GM21576 (cell line): ENCODE data around the gene MCTP1.
"Not testable (repeated sequence)": the region's sequence is repeated elsewhere in the genome, so short reads cannot be mapped to it uniquely, and the experiment has no call there.

Experiments
- ATAC-seq: cut with Tn5 transposase; IDR thresholded peaks from one replicate; pipeline ENCODE4 v1.9.1; 2021; ENCODE audit warnings: mild to moderate bottlenecking, moderate library complexity; ENCODE audit not compliant: unreplicated experiment

MCTP1 gene

DNA sequence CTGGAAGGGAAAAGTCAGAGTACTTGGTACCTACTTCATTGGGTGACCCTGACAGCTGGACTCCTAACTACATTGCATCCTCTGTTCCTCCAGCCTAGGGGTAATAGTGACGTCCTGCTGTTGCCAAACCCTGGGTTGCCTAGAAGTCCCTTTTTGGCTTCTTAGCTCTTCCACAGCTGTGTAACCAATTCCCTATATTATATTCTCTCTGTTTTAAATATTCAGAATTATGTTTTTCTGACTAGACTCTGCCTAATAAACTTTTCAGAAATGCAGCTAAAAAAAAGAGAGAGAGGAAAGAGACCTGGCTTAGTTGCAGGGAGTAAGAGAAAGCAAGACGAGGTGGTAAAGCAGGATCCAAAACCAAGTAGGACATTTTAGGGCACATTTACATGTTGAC, 28.4 kb downstream of the MCTP1 start:
- no peak for ATAC-seq

DNA sequence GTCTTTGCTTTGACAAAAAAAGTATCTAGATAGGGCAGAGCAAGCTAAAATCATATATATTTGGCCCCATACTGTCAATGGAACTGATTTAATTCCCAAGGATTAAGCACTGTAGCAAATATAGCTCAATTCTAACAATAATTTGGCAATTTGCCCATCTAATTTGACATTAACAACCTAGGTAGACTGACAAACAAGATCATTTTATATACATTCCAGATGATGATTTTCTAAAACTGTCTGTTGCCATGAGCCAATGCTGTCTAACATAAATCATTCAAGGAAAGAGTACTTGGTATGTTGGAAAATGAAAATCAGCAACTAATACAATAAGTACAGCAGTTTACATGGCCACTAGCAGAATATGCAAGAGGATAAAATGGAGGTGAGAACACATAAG, 32.1 kb downstream of the MCTP1 start:
- ATAC-seq: no peak

DNA sequence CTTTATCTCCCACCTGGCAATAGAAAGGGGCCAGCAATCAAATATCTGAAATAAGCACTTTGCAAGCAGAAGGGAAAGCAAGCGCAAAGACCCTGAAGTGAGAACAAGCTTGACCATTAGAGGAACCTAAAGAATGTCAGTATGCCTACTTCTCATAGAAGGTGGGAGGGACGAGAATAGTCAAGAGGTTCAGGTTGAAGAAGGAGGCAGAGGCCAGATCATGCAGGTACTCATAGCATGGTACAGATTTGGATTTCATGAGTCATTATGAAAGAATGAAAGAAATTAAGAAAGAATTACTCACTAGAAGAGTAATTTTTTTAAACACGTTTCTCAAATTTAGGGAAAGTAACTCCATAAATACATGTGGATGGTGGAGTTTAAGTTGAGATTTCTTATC, 33.7 kb downstream of the MCTP1 start:
- no peak for ATAC-seq

- no peak for ATAC-seq
Observed at GRCh38 chr5:95244479-95244878, 40.4 kb downstream of the MCTP1 start.

DNA sequence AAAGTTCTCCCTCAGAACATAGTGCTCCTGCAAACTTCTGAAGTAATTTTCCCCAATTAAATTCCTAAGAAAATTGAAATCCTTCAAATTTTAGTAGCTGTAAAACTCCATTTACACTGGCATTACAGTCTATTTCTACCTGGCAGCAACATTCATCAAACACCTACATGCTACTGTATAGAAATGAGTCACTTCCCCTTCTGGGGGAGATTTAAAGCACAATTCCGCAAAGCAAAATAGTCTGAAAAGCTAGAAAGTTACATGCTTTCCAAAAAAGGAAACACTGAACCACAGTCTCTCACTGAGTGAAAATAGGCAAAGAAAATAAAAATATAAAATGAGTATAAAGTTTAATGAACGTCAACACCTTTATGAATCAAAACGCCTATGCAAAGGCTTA, 43.3 kb downstream of the MCTP1 start:
- peak; percentile 99 for ATAC-seq

GRCh38 chr5:95241161-95241560, 43.7 kb downstream of the MCTP1 start:
- ATAC-seq: no peak

DNA sequence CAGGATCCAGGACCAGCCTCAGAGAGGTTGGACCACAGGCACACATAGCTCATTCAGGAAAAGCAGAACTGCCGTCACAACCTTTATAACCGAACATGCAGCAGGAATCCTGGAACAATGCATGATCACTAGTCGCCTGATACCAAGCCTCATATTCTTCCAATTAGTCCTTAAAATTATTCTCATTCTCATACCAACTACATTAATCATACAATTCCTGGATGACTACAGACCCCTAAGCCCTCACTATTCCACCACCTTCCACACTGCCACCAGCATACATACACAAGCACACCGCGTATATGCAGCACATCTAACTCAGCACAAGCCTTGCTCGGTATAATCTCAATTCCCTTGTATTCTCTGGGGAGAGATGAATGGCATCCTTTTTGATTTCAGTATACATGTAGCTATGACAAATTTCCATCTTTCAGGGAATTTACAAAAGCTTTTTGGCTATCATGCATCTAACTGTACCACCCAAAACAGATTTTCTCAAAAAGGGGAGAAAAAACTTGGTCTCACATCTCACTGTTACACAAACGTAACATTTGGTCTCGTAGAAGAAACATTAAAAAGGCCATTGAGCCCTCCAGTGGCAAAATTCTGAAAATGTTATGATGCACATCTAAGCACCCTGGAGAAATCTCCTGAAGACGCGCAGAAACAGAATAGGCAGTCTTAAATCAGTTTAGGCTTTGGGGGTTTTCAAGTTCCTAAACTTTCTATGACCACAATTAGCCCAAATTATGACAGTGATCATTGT, 46.2 kb downstream of the MCTP1 start:
- ATAC-seq: no peak

DNA sequence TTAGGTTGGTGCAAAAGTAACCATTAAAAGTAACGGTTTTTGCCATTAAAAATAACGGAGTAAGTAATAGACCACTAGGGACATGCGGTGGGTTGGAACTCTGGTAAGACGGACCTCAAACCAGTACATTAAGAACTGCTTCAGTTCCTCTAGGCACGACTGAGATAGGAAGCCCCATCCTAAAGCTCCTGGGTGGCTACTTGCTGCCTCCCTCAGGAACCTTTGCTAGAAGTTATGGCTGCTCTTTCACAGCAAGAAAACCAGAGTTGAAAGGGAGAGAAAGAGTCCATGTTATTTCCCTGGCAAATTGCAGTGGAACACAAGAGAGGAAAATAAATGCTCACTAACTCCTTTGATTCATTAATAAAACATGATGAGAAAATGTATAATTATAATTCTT, 47.6 kb downstream of the MCTP1 start:
- ATAC-seq: no peak

DNA sequence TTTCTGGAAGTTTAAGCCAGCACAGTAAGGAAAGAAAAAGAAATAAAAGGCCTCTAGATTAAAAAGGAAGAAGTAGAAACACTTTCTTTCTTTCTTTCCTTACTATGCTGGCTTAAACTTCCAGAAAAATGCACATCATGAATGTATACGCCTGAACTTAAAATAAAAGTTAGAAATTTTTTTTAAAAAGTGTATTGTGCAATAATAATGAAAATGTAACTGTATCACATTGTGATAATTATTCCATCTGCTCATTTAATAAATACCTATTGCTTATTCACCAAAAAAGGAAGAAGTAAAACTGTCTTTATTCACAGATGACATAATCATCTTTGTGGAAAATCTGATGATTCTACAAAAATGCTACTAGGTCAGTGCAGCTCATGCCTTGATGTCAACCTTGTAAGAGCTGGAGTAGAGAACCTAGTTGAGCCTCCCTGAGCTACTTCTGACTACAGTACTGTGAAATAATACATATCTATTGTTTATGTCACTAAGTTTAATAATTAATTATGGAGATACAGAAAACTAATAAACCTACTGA, 49.4 kb downstream of the MCTP1 start:
- ATAC-seq: no peak

- ATAC-seq: no peak
Observed at GRCh38 chr5:95229646-95230045, 55.2 kb downstream of the MCTP1 start.

GRCh38 chr5:95224701-95225459, 60.0 kb downstream of the MCTP1 start:
- ATAC-seq: no peak

GRCh38 chr5:95223566-95224258, 61.2 kb downstream of the MCTP1 start:
- no peak for ATAC-seq

DNA sequence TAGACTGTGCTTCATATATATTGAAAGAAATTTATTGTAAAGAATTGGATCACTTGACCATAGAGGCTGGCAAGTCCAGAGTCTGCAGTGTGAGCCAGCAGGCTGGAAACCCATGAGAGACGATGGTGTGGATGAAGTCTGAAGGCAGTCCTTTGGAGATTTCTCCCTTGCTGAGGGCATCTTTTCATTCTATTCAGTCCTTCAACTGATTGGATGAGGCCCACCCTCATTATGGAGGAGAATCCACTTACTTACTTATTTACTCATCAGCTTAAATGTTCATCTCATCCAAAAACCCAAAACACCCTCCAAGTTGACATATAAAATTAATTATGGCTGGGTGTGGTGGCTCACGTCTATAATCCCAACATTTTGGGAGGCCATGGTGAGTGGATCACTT, 62.1 kb downstream of the MCTP1 start:
- ATAC-seq: no peak

- ATAC-seq: no peak
Observed at GRCh38 chr5:95221234-95221633, 63.7 kb downstream of the MCTP1 start.

DNA sequence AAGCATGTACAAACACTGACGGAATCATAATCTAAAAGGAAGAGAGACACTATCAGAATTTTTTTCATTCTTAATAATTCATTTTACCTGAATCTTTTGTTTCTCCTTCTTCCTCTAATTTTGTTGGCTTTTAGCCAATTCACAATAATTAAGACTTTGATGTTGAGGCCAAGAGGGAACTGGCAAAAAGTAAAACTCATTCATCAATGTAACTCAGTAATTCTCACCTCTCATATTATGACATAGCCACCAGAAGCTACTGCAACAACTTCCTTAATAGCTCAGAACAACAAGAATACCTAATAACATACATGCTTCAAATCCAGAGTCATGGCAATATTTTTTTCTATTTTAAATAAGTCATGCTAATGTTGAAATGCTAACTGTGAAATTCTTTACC, 64.5 kb downstream of the MCTP1 start:
- no peak for ATAC-seq

DNA sequence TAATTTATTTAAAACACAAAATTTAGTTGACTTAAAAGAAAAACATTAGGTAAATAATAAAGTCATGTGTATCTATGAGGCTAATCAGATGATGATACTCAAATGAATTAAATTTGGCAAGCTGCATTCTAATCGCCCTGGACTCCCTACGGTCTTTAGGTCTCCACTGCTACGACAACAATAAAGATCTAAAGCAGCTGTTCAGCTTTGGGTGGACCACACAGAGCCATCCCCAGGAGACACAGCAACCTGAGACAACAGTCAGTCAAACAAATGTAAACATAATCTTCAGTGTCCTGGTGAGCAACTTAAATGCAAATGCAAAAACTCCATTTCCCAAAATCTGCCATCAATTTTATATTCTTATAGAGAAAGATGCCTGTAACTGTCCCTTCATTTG, 65.5 kb downstream of the MCTP1 start:
- no peak for ATAC-seq

- ATAC-seq: no peak
Observed at GRCh38 chr5:95217881-95218280, 67.0 kb downstream of the MCTP1 start.

DNA sequence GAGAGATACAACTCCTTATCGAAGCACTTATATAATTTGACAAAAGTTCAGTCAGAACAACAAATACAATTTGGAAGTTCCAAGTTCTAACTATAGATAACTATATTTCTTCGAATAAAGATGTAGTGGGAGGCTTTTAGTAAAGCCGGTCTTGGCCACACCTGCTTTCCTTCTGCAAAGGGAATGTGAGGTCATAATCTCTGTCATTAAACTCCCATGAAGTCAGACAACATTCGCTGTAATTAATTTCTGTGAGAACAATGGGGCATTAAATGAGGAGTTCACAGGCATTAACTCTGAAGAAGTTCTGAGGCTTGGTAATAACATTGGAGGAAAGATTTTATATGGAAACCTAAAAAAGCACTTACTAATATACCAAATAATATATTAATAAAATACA, 67.5 kb downstream of the MCTP1 start:
- no peak for ATAC-seq

- no peak for ATAC-seq
Observed at GRCh38 chr5:95216136-95216955, 68.5 kb downstream of the MCTP1 start.

DNA sequence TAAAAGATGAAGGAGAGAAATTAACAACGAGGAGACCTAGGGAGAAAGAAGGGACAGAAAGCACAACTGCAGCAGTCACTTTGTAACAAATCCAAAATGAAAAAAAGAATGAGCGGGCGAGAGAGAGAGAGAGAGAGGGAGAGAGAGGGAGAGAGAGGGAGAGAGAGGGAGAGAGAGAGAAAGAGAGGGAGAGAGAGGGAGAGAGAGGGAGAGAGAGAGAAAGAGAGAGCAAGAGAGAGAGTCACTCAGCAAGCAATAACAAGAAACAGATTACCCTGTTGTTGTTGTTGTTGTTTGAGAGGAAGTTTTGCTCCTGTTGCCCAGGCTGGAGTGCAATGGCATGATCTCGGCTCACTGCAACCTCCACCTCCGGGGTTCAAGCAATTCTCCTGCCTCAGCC, 77.1 kb downstream of the MCTP1 start:
- ATAC-seq: not testable (repeated sequence)

- ATAC-seq: no peak
Observed at GRCh38 chr5:95194856-95195255, 90.0 kb downstream of the MCTP1 start.
